B cell (primary cell): Measurements from ENCODE around the gene WDR86. TPM values are rescaled to one million over a fixed set of nuclear protein-coding genes. Genes with fewer than 3 reads are reported as not detected.

Source experiments
- ATAC-seq: fragments of 200-7000 bp; cut with Tn5 transposase; one replicate; pipeline ENCODE4 v1.10.0; 2021; ENCODE audit warnings: low read depth, mild to moderate bottlenecking, moderate number of reproducible peaks, moderate library complexity
- CTCF ChIA-PET: fragments of 350-600 bp; sonication (Branson Sonifier 250); formaldehyde crosslinking; loops from one replicate; lab custom pipeline; 2021; ENCODE audit warnings: antibody characterized with exemption, inconsistent platforms; lab: Charles Lee
- POLR2A ChIA-PET: fragments of 350-600 bp; sonication (Branson Sonifier 250); formaldehyde crosslinking; loops from one replicate; lab custom pipeline; 2021; ENCODE audit warnings: antibody characterized with exemption; lab: Charles Lee
- DNase-seq: peaks from one replicate; pipeline ENCODE4 v3.0.0; 2013
- H2AFZ ChIP-seq: 2 replicates; pipeline ENCODE4 v1.6.1; 2012; ENCODE audit warnings: mild to moderate bottlenecking, low read depth, low read length; ENCODE audit not compliant: insufficient read depth, poor library complexity, severe bottlenecking
- H3K27ac ChIP-seq, 2 donors: 1 replicate in 1 of 2; 2 replicates in 1 of 2; pipeline ENCODE4 v1.5.1; 2012 to 2013; ENCODE audit warnings: low read length in 2 of 2, mild to moderate bottlenecking in 2 of 2, moderate library complexity in 1 of 2
- H3K27me3 ChIP-seq, 4 experiments: fragments of 200-600 bp in 1 of 4; sonication (generic) in 1 of 4; replicated peaks in 1 of 4; 1 replicate in 2 of 4; 2 replicates in 2 of 4; pipeline versions ENCODE4 v1.6.1 to v1.7.0; 2013 to 2016; ENCODE audit warnings: low read length in 3 of 4, mild to moderate bottlenecking in 2 of 4, mixed read lengths in 1 of 4, moderate library complexity in 1 of 4; ENCODE audit not compliant: insufficient read depth in 4 of 4, control insufficient read depth in 3 of 4; ENCODE audit errors: control extremely low read depth in 1 of 4
- H3K36me3 ChIP-seq, 2 experiments: replicated peaks in 1 of 2; 1 replicate in 1 of 2; 2 replicates in 1 of 2; pipeline versions ENCODE4 v1.6.1 to v1.7.1; 2013; ENCODE audit warnings: low read length in 1 of 2; ENCODE audit not compliant: insufficient read depth in 2 of 2, control insufficient read depth in 1 of 2; ENCODE audit errors: control extremely low read depth in 1 of 2, extremely low read depth in 1 of 2
- H3K4me1 ChIP-seq, 2 donors: fragments of 200-600 bp in 1 of 2; sonication (generic) in 1 of 2; 1 replicate in 1 of 2; 2 replicates in 1 of 2; pipeline versions ENCODE4 v1.5.1 to v1.6.1; 2013 to 2017; ENCODE audit warnings: low read length in 2 of 2; ENCODE audit not compliant: control insufficient read depth in 2 of 2, insufficient read depth in 2 of 2
- H3K4me2 ChIP-seq: replicated peaks from 2 replicates; pipeline ENCODE3; 2012; ENCODE audit warnings: mild to moderate bottlenecking, low read depth, low read length; ENCODE audit not compliant: poor library complexity, severe bottlenecking
- H3K4me3 ChIP-seq, 5 experiments: fragments of 200-600 bp in 1 of 5; sonication (generic) in 1 of 5; 1 replicate in 3 of 5; 2 replicates in 2 of 5; pipeline versions ENCODE4 v1.5.1 to v1.7.0; 2011 to 2016; ENCODE audit warnings: low read length in 4 of 5, mild to moderate bottlenecking in 4 of 5, low read depth in 2 of 5, control low read depth in 1 of 5, moderate library complexity in 1 of 5; ENCODE audit not compliant: insufficient read depth in 1 of 5; ENCODE audit errors: control extremely low read depth in 1 of 5, extremely low read depth in 1 of 5
- H3K79me2 ChIP-seq: fragments of 200-600 bp; sonication (generic); one replicate; pipeline ENCODE4 v1.6.0; 2016; ENCODE audit warnings: low read length; ENCODE audit not compliant: control insufficient read depth, insufficient read depth
- H3K9ac ChIP-seq: fragments of 200-600 bp; sonication (generic); 2 replicates; pipeline ENCODE4 v1.6.1; 2017; ENCODE audit warnings: mild to moderate bottlenecking, low read length, moderate library complexity
- H3K9me3 ChIP-seq, 3 donors: one replicate each; pipeline versions ENCODE4 v1.6.1 to v1.7.1; 2013; ENCODE audit warnings: low read length in 2 of 3; ENCODE audit not compliant: control insufficient read depth in 2 of 3, insufficient read depth in 1 of 3; ENCODE audit errors: control extremely low read depth in 1 of 3
- H4K20me1 ChIP-seq: 2 replicates; pipeline ENCODE4 v1.6.0; 2012; ENCODE audit warnings: mild to moderate bottlenecking, low read length; ENCODE audit not compliant: insufficient read depth, control insufficient read depth, poor library complexity, severe bottlenecking
- H3K27ac Mint-ChIP-seq: one replicate; pipeline ENCODE4 v1.8.0; 2021; ENCODE audit warnings: mixed read lengths
- H3K27me3 Mint-ChIP-seq: one replicate; pipeline ENCODE4 v1.8.0; 2021; ENCODE audit warnings: mixed read lengths
- H3K4me1 Mint-ChIP-seq: one replicate; pipeline ENCODE4 v1.8.0; 2021; ENCODE audit warnings: mixed read lengths
- H3K4me3 Mint-ChIP-seq: one replicate; pipeline ENCODE4 v1.8.0; 2021; ENCODE audit warnings: mixed read lengths
- H3K9me3 Mint-ChIP-seq: one replicate; pipeline ENCODE4 v1.8.0; 2022; ENCODE audit warnings: mixed read lengths; ENCODE audit not compliant: insufficient read depth
- CTCF ChIP-seq: fragments of 200-600 bp; IDR thresholded peaks from one replicate; pipeline ENCODE4 v1.8.0; 2022; ENCODE audit warnings: antibody characterized with exemption, mild to moderate bottlenecking
- EZH2 ChIP-seq: IDR thresholded peaks from 2 replicates; pipeline ENCODE4 v1.6.1; 2012; ENCODE audit warnings: borderline replicate concordance, low read depth, mild to moderate bottlenecking, moderate library complexity, low read length; ENCODE audit not compliant: insufficient read depth, poor library complexity, severe bottlenecking
- WGBS: methylation state at CpG from one replicate; pipeline ENCODE4 v1.1.5; 2013; ENCODE audit warnings: missing lambda C conversion rate; ENCODE audit not compliant: insufficient coverage; 5-methylcytosine and 5-hydroxymethylcytosine counted together
- intact Hi-C: fragments of 100-400 bp; cut with micrococcal nuclease; formaldehyde crosslinking; loops from one replicate; pipeline ENCODE4 v1.10.0; 2022
- polyA plus RNA-seq: library from polyadenylated mRNA; depleted of rRNA; stranded (reverse); fragments of >200 nt; gene quantifications from 2 replicates; pipeline ENCODE4 v1.2.3, GENCODE V29; 2012
- total RNA-seq, 2 donors: library from RNA; stranded (reverse); fragments of 120-200 nt in 1 of 2; gene quantifications; 1 replicate in 1 of 2; 2 replicates in 1 of 2; pipeline versions ENCODE4 v1.2.3 to v1.2.4, GENCODE V29; 2013 to 2022

Gene WDR86
- total and polyA plus RNA-seq, 2 donors (not counting 1 experiment from before 2014, with no cell fraction given): 1.4 to 1.5 TPM

- CTCF ChIA-PET: interaction anchor here (0.5 to 3.5 kb wide), 4 partner anchors 37 to 98 kb away, joined by 3 to 16 read pairs (median 3); no protein-coding TSS in a partner anchor
- intact Hi-C loops: no loop called here
- Mint-ChIP-seq H3K27ac (peak overlapping the region; percentile 71), H3K27me3 (peaks cover 54% of the 10 kb centered on the region), H3K4me1 (peaks cover 26% of the 10 kb centered on the region), H3K9me3 (no peaks in the 10 kb centered on the region), H3K4me3 (peak overlapping the region; percentile 62)
- Histone ChIP-seq H3K4me1 (peaks cover 34% of the 10 kb centered on the region in 2 donors), H3K36me3 (no peaks in the 10 kb centered on the region), H4K20me1 (no peaks in the 10 kb centered on the region), H3K4me3 (peak overlapping the region in 1 of 5 experiments; percentile 29), H3K9ac (peak overlapping the region; percentile 35), H3K27ac (no peak overlapping the region), H3K9me3 (peaks cover 0 to 20% (median 0%) of the 10 kb centered on the region in 3 donors), H2AFZ (no peak overlapping the region), H3K4me2 (peak overlapping the region; percentile 73), H3K27me3 (peaks cover 0 to 64% (median 26%) of the 10 kb centered on the region in 4 experiments), H3K79me2 (no peaks in the 10 kb centered on the region)
- 22% methylated on average over 53 of the region's 55 CpGs for WGBS
- DNase-seq (no peak), ATAC-seq (no peak)
- POLR2A ChIA-PET: no interaction called here
- TF ChIP-seq CTCF: no peak
- peak; percentile 35 for TF ChIP-seq EZH2
Observed at GRCh38 chr7:151410405-151411390, 860 bp upstream of the WDR86 start.
